Trophoblast cell (in vitro differentiated cells and primary cell): ENCODE results near the gene SLCO2B1.

ENCODE experiments used
- DNase-seq, 2 donors: peaks; one replicate each; pipeline ENCODE4 v3.0.0-alpha.2; 2016
- H2AFZ ChIP-seq: 2 replicates; pipeline ENCODE4 v1.6.1; 2013; ENCODE audit warnings: low read length, moderate library complexity, mild to moderate bottlenecking; ENCODE audit not compliant: insufficient read depth, poor library complexity
- H2AK5ac ChIP-seq: 2 replicates; pipeline ENCODE4 v1.6.1; 2013; ENCODE audit warnings: mild to moderate bottlenecking, low read length
- H2BK120ac ChIP-seq: 2 replicates; pipeline ENCODE4 v1.6.1; 2013; ENCODE audit warnings: low read length, mild to moderate bottlenecking, moderate library complexity; ENCODE audit not compliant: insufficient read depth, poor library complexity
- H2BK12ac ChIP-seq: 2 replicates; pipeline ENCODE4 v1.6.1; 2013; ENCODE audit warnings: mild to moderate bottlenecking, low read length, moderate library complexity
- H2BK5ac ChIP-seq: 2 replicates; pipeline ENCODE4 v1.6.1; 2013; ENCODE audit warnings: low read length, low read depth, moderate library complexity, mild to moderate bottlenecking; ENCODE audit not compliant: poor library complexity
- H3K14ac ChIP-seq: 2 replicates; pipeline ENCODE4 v1.6.1; 2013; ENCODE audit warnings: mild to moderate bottlenecking, low read length
- H3K18ac ChIP-seq: 2 replicates; pipeline ENCODE4 v1.6.1; 2013; ENCODE audit warnings: mild to moderate bottlenecking, low read length
- H3K23ac ChIP-seq: 2 replicates; pipeline ENCODE4 v1.6.1; 2013; ENCODE audit warnings: low read length
- H3K27ac ChIP-seq: 2 replicates; pipeline ENCODE4 v1.5.1; 2013; ENCODE audit warnings: low read depth, mild to moderate bottlenecking, inconsistent platforms, low read length, moderate library complexity
- H3K27me3 ChIP-seq: 2 replicates; pipeline ENCODE4 v1.6.1; 2013; ENCODE audit warnings: inconsistent platforms, mild to moderate bottlenecking, low read length, moderate library complexity; ENCODE audit not compliant: insufficient read depth
- H3K36me3 ChIP-seq, 2 experiments: 1 replicate in 1 of 2; 2 replicates in 1 of 2; pipeline ENCODE4 v1.6.1; 2013; ENCODE audit warnings: low read length in 2 of 2, mild to moderate bottlenecking in 2 of 2, moderate library complexity in 1 of 2; ENCODE audit not compliant: insufficient read depth in 2 of 2, control insufficient read depth in 1 of 2
- H3K4ac ChIP-seq: 2 replicates; pipeline ENCODE4 v1.6.1; 2013; ENCODE audit warnings: low read depth, mild to moderate bottlenecking, low read length, moderate library complexity
- H3K4me1 ChIP-seq, 2 experiments: 1 replicate in 1 of 2; 2 replicates in 1 of 2; pipeline ENCODE4 v1.6.1; 2013; ENCODE audit warnings: low read length in 2 of 2, mild to moderate bottlenecking in 2 of 2, moderate library complexity in 1 of 2; ENCODE audit not compliant: insufficient read depth in 2 of 2, control insufficient read depth in 1 of 2
- H3K4me2 ChIP-seq: 2 replicates; pipeline ENCODE4 v1.6.1; 2013; ENCODE audit warnings: inconsistent platforms, mild to moderate bottlenecking, low read length, moderate library complexity
- H3K4me3 ChIP-seq: 2 replicates; pipeline ENCODE4 v1.5.1; 2013; ENCODE audit warnings: mild to moderate bottlenecking, low read depth, low read length, inconsistent platforms
- H3K79me1 ChIP-seq: one replicate; pipeline ENCODE4 v1.6.1; 2013; ENCODE audit warnings: low read length
- H3K79me2 ChIP-seq: 2 replicates; pipeline ENCODE4 v1.6.1; 2013; ENCODE audit warnings: low read length, mild to moderate bottlenecking; ENCODE audit not compliant: control insufficient read depth, insufficient read depth, poor library complexity
- H3K9ac ChIP-seq: 2 replicates; pipeline ENCODE4 v1.6.1; 2013; ENCODE audit warnings: mild to moderate bottlenecking, low read length
- H3K9me3 ChIP-seq: 2 replicates; pipeline ENCODE4 v1.6.1; 2013; ENCODE audit warnings: low read depth, mild to moderate bottlenecking, control low read depth, inconsistent platforms, low read length; ENCODE audit not compliant: insufficient read depth
- H4K12ac ChIP-seq: 2 replicates; pipeline ENCODE4 v1.6.1; 2013; ENCODE audit warnings: low read depth, mild to moderate bottlenecking, low read length, moderate library complexity
- H4K8ac ChIP-seq: 2 replicates; pipeline ENCODE4 v1.6.1; 2013; ENCODE audit warnings: low read depth, mild to moderate bottlenecking, low read length, moderate library complexity
- H4K91ac ChIP-seq: one replicate; pipeline ENCODE4 v1.6.1; 2013; ENCODE audit warnings: low read depth, mild to moderate bottlenecking, low read length, moderate library complexity
- WGBS: extraction: QIAGEN DNeasy Blood & Tissue Kit; methylation state at CpG from one replicate; pipeline ENCODE4 v1.1.7; 2013; ENCODE audit warnings: missing lambda C conversion rate; ENCODE audit not compliant: insufficient read length, insufficient coverage; ENCODE audit errors: extremely low coverage; 5-methylcytosine and 5-hydroxymethylcytosine counted together

Gene SLCO2B1

DNA sequence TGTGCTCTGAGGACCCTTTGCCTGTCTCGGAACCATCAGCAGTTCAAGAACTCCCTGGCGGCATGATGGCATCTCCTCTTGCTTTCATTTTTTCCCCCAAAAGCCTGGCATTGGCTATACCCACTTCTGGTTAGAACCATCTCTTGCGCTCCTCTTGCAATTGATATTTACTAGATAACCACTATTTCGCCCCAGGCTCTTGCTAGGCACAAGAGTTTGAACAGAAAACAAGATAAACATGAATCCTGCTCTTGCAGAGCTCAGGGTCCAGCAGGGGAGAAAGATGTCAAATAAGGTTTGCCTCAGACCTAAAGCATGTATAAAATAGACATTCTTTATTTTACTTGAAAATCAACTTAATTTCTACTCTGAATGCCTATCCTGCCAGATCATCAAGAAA, 33.1 kb downstream of the SLCO2B1 start:
- peak in 1 of 2 donors; percentile 72 for DNase-seq
- H2BK120ac ChIP-seq: peak overlapping the region; percentile 25

DNA sequence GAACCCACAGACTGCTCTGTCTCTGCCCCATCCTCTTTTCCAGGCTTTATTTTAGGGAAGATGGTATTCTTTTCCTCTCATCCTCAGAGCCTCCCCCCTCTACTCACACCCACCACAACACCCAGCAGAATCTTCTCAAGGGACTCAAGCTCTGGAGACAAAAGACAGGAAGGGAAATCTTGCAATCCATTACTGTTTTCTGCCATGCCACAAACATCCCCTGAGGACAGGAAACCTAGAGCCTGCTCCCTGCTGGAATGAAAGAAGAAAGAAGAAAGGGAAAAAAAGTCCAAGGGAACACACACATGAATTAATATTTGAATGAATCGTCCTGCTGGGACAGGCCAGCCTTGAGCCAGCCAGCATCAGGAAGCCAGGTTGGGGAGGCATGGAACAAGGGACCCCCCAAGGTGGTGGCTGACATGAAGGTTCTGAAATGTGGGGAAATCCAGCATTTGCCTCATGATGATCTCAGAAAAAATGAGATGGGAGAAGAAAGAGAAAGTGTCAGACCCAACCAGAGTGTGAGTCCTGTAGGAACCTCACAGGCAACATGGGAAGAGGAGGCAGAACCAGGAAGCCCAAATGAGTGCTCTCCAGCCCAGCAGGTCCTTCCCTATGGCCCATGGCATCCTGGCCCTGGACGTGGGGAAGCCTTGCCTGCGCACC, 34.0 kb downstream of the SLCO2B1 start:
- H3K27me3 ChIP-seq: no peaks in the 10 kb centered on the region
- peak overlapping the region; percentile 65 for H3K27ac ChIP-seq
- H3K14ac ChIP-seq: peak overlapping the region; percentile 84
- H4K8ac ChIP-seq: peak overlapping the region; percentile 68
- no peak overlapping the region for H4K12ac ChIP-seq
- peak overlapping the region; percentile 77 for H2BK5ac ChIP-seq
- peak; percentile 18 to 46 for DNase-seq
- H3K23ac ChIP-seq: no peak overlapping the region
- no peak overlapping the region for H3K9ac ChIP-seq
- H2AK5ac ChIP-seq: peak overlapping the region; percentile 93
- peak overlapping the region; percentile 95 for H2BK12ac ChIP-seq
- H3K4ac ChIP-seq: peak overlapping the region; percentile 38
- peaks cover 19% of the 10 kb centered on the region for H3K79me1 ChIP-seq
- peak overlapping the region; percentile 95 for H3K18ac ChIP-seq
- H2BK120ac ChIP-seq: peak overlapping the region; percentile 95
- H3K36me3 ChIP-seq: no peaks in the 10 kb centered on the region
- no peaks in the 10 kb centered on the region for H3K79me2 ChIP-seq
- no peak overlapping the region for H3K4me3 ChIP-seq
- WGBS: no CpG with 5 or more reads among the region's 3 CpGs
- peak overlapping the region; percentile 95 for H4K91ac ChIP-seq
- no peak overlapping the region for H2AFZ ChIP-seq
- H3K4me1 ChIP-seq: peaks cover 32 to 34% of the 10 kb centered on the region in 2 experiments
- no peaks in the 10 kb centered on the region for H3K9me3 ChIP-seq
- no peak overlapping the region for H3K4me2 ChIP-seq

More for the DNA sequence above, 33.1 kb downstream of the SLCO2B1 start:
- H3K79me2 ChIP-seq: no peaks in the 10 kb centered on the region
- H2AK5ac ChIP-seq: peak overlapping the region; percentile 90
- no peaks in the 10 kb centered on the region for H3K27me3 ChIP-seq
- no peak overlapping the region for H2BK5ac ChIP-seq
- peaks cover 19% of the 10 kb centered on the region for H3K79me1 ChIP-seq
- WGBS: no CpG with 5 or more reads among the region's 4 CpGs
- peaks cover 30% of the 10 kb centered on the region in 2 experiments for H3K4me1 ChIP-seq
- H4K12ac ChIP-seq: no peak overlapping the region
- peak overlapping the region; percentile 60 for H4K91ac ChIP-seq
- peak overlapping the region; percentile 92 for H2BK12ac ChIP-seq
- H4K8ac ChIP-seq: no peak overlapping the region
- H3K14ac ChIP-seq: peak overlapping the region; percentile 77
- peak overlapping the region; percentile 72 for H3K18ac ChIP-seq
- H3K9ac ChIP-seq: no peak overlapping the region
- H3K4me3 ChIP-seq: no peak overlapping the region
- no peak overlapping the region for H3K4me2 ChIP-seq
- H3K9me3 ChIP-seq: no peaks in the 10 kb centered on the region
- no peaks in the 10 kb centered on the region for H3K36me3 ChIP-seq
- no peak overlapping the region for H3K27ac ChIP-seq
- no peak overlapping the region for H3K23ac ChIP-seq
- H3K4ac ChIP-seq: peak overlapping the region; percentile 25
- no peak overlapping the region for H2AFZ ChIP-seq

- Histone ChIP-seq H3K14ac (no peak overlapping the region), H2BK120ac (peak overlapping the region; percentile 18), H3K9ac (no peak overlapping the region), H2AFZ (no peak overlapping the region), H2AK5ac (no peak overlapping the region), H4K12ac (no peak overlapping the region), H3K36me3 (no peaks in the 10 kb centered on the region), H3K4me1 (peaks cover 40 to 44% of the 10 kb centered on the region in 2 experiments), H3K79me2 (no peaks in the 10 kb centered on the region), H2BK12ac (no peak overlapping the region), H2BK5ac (no peak overlapping the region), H3K9me3 (no peaks in the 10 kb centered on the region), H3K23ac (no peak overlapping the region), H3K4me3 (no peak overlapping the region), H3K4ac (no peak overlapping the region), H4K8ac (no peak overlapping the region), H4K91ac (no peak overlapping the region), H3K4me2 (no peak overlapping the region), H3K27me3 (no peaks in the 10 kb centered on the region), H3K18ac (no peak overlapping the region), H3K27ac (no peak overlapping the region), H3K79me1 (peaks cover 21% of the 10 kb centered on the region)
- peak; percentile 61 to 78 for DNase-seq
- WGBS: no CpG with 5 or more reads among the region's 3 CpGs
Measured at GRCh38 chr11:75185866-75186265, 35.0 kb downstream of the SLCO2B1 start.

- Histone ChIP-seq H3K23ac (no peak overlapping the region), H2BK120ac (peak overlapping the region; percentile 53), H3K27me3 (no peaks in the 10 kb centered on the region), H3K4me2 (no peak overlapping the region), H4K8ac (no peak overlapping the region), H3K27ac (no peak overlapping the region), H3K36me3 (no peaks in the 10 kb centered on the region), H3K18ac (no peak overlapping the region), H3K14ac (no peak overlapping the region), H3K4me3 (no peak overlapping the region), H2AK5ac (peak overlapping the region; percentile 60), H4K91ac (peak overlapping the region; percentile 62), H3K9ac (no peak overlapping the region), H2AFZ (no peak overlapping the region), H2BK5ac (peak overlapping the region; percentile 3), H3K79me1 (peaks cover 22% of the 10 kb centered on the region), H4K12ac (no peak overlapping the region), H3K4me1 (peaks cover 42 to 47% of the 10 kb centered on the region in 2 experiments), H3K4ac (no peak overlapping the region), H2BK12ac (peak overlapping the region; percentile 90), H3K9me3 (no peaks in the 10 kb centered on the region), H3K79me2 (no peaks in the 10 kb centered on the region)
- no peak for DNase-seq
- no CpG with 5 or more reads among the region's 4 CpGs for WGBS
Measured at GRCh38 chr11:75186999-75187398, 36.1 kb downstream of the SLCO2B1 start.
